Body of pancreas (tissue), 4 donors: Measurements from ENCODE around the gene PRLHR.

Experiments used
- POLR2A ChIP-seq, 3 donors: fragments of 450-650 bp; IDR thresholded peaks; one replicate each; pipeline ENCODE4 v1.6.1; 2016; ENCODE audit warnings: antibody characterized with exemption in 3 of 3, mild to moderate bottlenecking in 2 of 3
- TF ChIP-seq, protein P1 (sequence below), 7 experiments: fragments of 450-650 bp in 4 of 7; fragments of 200-600 bp in 3 of 7; sonication (generic) in 3 of 7; IDR thresholded peaks; one replicate each; pipeline ENCODE4 v1.5.1; 2016 to 2019; ENCODE audit warnings: antibody characterized with exemption in 7 of 7

DNA sequence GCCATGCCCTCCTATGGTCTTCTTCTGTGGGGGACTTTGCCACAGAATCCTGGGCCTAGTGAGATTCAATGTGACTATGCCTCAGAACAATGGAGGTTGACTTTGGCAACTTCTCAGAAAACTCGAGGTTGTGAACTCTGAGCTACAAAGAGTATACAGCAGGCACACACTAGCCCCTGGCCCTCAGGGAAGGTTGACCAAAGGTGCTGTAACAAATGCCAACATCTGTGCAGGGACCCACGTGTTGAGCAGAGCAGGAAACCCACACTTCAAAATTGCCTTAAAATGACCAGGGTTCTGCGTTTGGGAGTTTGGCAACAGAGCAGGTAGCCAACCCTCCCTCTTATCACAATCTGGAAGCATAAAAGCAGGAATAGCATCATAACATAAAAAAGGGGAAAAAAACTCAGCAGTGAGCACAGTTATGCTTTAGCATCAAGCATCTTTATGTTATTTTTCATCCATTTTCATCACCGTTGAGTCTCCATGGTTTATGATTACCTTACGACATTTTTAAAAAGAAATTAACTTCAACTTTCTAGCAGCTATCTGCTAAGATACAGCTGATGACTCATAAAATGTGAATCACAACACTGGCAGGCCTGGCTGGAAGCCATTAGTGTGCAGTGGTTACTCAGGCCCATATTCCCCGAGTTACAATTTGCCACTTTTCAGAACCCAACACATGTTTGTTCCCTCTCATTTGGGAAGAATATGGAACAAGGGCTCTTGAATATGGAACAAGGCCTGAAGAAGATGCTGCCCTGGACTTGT lies 11.1 kb downstream of the PRLHR start:
- TF ChIP-seq, protein P1, sequence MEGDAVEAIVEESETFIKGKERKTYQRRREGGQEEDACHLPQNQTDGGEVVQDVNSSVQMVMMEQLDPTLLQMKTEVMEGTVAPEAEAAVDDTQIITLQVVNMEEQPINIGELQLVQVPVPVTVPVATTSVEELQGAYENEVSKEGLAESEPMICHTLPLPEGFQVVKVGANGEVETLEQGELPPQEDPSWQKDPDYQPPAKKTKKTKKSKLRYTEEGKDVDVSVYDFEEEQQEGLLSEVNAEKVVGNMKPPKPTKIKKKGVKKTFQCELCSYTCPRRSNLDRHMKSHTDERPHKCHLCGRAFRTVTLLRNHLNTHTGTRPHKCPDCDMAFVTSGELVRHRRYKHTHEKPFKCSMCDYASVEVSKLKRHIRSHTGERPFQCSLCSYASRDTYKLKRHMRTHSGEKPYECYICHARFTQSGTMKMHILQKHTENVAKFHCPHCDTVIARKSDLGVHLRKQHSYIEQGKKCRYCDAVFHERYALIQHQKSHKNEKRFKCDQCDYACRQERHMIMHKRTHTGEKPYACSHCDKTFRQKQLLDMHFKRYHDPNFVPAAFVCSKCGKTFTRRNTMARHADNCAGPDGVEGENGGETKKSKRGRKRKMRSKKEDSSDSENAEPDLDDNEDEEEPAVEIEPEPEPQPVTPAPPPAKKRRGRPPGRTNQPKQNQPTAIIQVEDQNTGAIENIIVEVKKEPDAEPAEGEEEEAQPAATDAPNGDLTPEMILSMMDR (IDR thresholded peaks at IDR 0.05), result no peak
- TF ChIP-seq POLR2A (IDR thresholded peaks at IDR 0.05), result no peak
